Measurements from ENCODE around the gene TBL3.

The TBL3 gene

DNA sequence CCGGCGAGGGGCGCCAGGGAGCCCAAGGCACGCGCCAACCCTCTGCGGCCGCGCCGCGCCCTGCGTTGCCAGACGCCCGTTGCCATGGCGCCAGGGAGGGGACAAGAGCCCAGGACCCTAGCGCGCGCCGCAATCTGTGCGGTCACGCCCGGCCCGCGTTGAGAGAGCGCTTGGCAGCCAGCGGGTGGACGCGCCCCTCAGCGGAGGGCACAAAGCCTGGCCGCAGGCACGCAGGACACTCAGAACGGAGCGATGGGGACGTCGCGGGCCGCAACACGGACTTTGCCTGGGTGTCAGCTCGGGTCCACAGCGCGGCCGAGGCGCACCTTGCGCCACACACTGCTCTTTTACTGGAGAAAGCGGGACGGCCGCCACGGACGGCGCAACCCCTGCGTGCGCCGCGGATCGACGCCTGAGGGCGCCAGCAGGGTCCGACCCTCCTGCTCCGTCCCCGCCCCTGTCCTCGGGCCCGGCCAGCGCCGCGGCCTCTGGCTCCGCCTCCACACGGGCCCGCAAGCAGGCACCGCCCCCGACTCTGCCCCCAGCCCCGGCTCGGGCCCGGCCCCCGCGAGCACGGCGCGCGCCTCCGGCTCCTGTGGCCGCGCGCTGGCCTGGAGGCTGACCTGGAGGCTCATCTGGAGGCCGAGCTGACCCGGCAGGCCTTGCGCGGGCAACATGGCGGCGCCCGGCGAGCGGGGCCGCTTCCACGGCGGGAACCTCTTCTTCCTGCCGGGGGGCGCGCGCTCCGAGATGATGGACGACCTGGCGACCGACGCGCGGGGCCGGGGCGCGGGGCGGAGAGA lies 11.9 kb downstream of the TBL3 start, which contains the start of gene GFER:
Gene GFER (plus strand): TSS at position 650 of the 803 bp plus-strand sequence. CDS start 26 bp downstream, at position 676.
- peak; percentile 41 for DNase-seq

DNA sequence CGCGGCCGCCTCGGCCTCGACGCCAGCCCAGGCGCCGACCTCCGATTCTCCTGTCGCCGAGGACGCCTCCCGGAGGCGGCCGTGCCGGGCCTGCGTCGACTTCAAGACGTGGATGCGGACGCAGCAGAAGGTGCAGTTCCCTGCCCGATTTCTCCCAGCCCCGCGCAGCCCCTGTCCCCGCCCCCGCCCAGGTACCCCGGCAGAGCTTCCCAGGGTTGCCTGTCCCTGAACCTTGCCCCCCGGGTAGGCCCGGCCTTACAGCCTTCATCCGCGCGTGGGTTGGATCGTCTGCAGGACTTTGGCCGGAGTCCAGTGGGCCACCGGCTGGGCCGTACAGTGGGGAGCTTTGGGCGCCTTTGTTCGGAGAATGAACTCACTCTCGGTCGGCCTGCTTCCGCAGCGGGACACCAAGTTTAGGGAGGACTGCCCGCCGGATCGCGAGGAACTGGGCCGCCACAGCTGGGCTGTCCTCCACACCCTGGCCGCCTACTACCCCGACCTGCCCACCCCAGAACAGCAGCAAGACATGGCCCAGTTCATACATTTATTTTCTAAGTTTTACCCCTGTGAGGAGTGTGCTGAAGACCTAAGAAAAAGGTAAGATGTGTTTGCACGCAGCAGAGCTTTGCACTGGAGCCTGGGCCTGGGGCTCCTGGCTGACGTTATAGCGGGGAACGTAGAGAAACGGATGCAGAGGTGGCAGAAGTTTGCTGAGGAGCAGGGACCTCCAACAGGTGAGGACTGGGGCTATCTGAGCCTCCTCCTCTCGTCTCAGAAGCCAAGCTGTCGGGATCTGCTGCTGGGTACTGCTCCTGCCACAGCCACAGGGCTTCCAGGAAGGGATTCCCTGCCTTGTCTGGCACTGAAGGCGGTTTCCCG lies 12.7 kb downstream of the TBL3 start:
- DNase-seq = no peak

DNA sequence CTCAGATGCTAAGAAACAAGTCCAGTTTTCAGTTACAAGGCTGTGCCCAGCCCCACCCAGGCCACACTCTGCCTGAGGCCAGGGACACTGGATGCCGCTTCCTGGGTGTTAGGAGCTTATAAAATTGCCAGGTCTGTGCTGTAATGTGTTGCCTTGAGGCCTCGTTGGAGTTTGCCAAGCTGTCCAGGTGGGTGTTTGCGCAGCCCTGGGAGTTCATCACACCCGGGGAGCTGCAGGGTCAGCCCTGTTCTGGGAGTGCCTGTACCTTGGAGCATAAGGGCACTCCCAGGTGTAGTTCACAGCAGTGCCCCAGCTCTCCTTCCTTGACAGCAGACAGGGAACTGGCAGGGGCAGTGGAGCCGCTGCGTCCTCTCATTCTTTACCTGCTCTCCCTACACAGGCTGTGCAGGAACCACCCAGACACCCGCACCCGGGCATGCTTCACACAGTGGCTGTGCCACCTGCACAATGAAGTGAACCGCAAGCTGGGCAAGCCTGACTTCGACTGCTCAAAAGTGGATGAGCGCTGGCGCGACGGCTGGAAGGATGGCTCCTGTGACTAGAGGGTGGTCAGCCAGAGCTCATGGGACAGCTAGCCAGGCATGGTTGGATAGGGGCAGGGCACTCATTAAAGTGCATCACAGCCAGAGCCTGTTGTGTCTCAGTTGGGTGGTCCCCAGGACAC lies 13.8 kb downstream of the TBL3 start:
- DNase-seq = no peak

DNA sequence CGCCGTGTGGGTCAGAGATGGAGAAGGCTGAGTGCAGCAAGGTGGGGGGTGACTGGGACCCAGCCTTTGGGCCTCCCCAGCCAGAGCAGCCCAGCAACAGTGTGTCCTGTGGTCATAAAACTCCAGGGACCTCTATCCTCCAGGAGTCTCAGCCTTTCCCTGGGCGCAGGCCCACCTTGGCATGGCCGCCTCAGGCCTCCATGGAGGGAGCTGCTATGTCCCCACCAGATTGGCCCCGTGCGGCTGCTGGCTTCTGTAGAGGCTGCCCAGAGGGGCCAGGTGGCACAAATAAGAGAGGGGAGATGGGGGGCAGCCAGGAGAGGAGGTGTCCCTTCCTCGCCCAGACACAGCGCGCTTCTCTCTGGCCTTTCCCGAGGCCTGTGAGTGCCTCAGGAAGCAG lies 15.3 kb downstream of the TBL3 start:
- DNase-seq = no peak

DNA sequence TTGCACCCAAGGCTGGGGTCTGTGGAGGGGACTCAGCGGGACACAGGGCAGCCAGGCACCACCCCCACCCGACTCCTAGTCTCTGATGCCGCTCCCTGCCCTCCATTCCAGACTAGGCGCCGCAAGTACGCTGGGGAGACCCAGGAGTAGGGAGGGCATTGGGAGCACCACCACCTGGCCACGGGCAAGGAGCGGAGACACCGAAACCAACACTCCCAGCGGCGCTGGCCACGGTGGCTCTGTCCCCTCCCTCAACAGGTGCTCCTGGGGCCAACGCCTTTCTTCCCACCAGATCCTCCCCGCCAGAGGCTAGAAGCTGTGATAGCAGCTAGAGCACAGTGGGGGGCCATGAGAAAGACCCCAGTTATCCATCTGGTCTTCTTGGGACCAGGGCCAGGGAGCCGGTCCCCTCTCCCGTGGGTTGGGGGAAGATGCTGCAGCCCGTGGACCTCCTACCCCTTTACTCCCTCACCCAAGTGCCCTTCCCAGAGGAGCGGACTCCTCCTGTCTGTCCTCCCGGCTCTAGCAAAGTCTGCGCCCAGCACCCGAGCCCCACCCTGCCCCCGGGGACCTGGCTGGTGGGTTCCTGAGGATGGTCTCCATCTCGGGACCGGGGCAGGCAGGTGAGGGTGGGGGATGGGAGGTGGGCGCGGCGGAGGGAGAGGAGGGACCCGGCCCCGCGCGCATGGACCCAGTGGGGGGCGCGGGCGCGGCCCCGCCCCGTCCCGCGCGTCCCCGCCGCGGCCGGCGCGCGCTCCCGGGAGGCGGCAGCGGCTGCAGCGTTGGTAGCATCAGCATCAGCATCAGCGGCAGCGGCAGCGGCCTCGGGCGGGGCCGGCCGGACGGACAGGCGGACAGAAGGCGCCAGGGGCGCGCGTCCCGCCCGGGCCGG lies 17.6 kb downstream of the TBL3 start, which contains the start of gene SYNGR3:
Gene SYNGR3 (plus strand): TSS at position 762 of the 892 bp plus-strand sequence. CDS start 133 bp downstream, outside the sequence.
- DNase-seq = no peak

DNA sequence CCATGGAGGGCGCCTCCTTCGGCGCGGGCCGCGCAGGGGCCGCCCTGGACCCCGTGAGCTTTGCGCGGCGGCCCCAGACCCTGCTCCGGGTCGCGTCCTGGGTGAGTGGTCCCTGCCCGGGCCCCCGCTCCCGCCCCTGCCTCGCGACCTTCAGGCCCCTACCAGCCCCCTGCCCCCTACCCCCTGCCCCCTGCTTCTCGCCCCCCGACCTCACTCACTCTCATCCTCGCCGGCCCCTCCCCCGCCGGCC lies 18.2 kb downstream of the TBL3 start:
- no peak for DNase-seq

DNA sequence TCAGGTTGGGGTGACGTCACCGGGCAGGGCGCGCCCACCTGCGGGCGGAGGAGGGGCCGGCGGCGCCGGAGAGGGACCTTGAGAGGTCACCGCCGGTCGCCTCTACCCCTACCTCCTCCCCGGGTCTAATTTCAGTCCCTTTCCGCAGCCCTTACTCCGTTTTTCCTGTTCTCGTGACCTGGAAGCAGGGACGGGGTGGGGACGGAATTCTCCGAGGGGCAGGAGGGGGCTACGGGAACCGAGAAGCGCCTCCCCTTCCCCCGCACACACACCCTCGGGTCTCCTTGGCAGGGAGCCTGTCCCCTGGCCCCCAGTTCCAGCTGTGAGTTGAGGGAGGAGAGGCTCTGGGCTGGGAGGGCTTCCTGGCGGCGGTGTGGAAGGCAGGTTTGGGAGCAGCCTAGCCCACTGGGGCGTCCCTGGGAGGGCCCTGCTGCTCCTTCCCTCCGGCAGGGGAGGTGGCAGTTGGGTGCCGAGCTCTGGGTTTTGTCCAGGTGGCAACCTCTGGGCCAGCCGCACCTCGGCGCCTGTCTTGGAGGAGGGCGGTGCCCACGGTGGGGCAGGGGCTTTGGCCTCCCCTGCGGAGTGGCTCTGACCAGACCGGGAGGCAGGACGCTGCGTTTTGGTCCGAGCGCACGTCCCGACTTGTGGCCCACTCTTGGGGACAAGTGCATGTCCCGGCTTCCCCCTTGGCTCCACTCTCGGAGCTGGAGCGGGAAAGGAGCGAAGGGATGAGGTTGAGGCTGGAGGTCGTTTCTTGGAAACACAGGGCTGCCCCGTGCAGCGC lies 18.7 kb downstream of the TBL3 start:
- DNase-seq = peak; percentile 22

DNA sequence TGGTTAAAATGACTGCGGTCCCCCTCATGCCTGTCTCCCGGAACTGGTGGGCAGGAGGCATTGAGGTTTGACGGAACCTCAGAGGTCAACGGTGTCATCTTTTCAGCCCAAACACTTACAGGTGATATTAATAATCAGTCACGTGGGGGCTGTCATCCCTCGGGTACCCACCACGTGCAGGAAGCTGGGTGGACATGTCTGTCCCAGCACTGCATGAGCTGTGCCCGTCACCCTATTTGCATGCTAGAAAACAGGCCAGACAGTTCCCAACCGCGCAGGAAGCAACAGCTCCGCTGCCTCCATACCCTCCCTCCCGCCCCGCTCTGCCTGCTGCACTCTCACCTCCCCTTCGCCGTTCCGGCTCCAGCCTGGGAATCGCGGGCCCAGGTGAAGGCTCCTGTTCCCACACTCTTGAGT lies 19.3 kb downstream of the TBL3 start:
- DNase-seq = peak; percentile 49

DNA sequence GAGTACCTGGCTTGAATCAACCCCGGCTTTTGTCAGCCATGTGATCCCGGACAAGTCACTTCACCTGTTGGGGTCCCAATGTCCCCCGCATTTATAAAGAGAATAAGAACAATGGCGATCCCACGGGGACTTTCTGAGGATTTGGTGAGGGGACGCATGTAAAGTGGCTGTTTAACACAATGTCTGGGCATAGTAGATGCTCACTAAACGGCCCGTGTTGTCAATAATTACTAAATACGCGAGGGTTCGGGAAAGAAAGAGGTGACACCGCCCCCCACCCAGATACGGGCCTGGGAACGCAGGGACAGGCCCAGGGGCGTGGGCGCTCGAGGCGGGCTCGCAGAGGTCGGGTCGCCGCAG lies 19.7 kb downstream of the TBL3 start:
- no peak for DNase-seq

DNA sequence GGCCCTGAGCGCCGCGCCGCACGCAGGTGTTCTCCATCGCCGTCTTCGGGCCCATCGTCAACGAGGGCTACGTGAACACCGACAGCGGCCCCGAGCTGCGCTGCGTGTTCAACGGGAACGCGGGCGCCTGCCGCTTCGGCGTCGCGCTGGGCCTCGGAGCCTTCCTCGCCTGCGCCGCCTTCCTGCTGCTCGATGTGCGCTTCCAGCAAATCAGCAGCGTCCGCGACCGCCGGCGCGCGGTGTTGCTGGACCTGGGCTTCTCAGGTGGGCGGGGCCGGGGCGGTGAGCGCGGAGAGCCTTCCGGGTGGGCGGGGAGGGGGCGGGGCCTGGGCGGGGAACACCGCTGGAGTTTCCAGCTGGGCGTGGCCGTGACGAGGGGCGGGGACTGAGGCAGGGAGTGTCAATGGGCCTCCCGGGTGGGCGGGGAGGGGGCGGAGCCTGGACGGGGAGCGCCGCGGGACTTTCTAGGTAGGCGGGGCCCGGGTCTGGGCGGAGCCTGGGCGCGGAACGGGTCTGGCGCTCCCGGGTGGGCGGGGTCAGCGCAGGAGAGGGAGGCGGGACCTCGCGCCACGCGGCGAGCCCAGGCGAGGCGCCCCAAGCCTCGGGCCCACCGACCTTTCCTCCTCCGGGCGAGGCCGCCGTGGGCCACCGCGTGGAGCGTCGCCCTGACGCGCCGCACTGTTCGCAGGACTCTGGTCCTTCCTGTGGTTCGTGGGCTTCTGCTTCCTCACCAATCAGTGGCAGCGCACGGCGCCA lies 20.3 kb downstream of the TBL3 start:
- DNase-seq = peak; percentile 100

DNA sequence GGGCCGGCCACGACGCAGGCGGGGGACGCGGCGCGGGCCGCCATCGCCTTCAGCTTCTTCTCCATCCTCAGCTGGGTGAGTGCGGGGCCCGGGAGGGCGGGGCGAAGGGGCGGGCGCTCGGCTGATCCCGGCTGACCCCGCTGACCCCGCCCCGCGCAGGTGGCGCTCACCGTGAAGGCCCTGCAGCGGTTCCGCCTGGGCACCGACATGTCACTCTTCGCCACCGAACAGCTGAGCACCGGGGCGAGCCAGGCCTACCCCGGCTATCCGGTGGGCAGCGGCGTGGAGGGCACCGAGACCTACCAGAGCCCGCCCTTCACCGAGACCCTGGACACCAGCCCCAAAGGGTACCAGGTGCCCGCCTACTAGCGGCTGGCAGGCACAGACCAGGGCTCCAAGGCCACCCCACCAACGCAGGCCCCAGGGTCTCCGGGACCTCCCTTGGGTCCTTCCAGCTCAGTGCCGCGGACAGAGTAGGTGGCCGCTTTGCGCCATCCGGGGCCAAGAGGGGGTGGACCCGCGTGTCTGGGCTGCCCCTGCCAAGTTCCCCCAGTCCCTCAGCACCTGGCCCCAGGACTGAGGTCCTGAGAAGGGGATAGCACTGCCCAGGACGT lies 21.0 kb downstream of the TBL3 start:
- peak; percentile 29 for DNase-seq

DNA sequence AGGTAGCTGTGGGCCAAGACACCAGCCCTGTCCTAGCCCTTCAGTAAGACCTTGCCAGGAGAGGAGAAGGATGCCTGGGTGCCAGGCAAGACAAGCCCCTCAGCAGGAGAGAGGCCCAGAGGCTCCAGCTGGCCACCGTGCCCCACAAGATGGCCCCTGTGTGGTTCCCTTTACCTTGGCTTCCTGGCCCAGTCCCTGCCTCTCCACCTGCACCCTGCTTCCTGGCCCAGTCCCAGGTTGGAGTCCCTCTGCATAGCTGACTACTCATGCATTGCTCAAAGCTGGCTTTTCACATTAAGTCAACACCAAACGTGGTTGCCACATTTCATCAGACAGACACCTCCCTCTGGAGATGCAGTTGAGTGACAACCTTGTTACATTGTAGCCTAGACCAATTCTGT lies 21.9 kb downstream of the TBL3 start:
- DNase-seq = no peak

DNA sequence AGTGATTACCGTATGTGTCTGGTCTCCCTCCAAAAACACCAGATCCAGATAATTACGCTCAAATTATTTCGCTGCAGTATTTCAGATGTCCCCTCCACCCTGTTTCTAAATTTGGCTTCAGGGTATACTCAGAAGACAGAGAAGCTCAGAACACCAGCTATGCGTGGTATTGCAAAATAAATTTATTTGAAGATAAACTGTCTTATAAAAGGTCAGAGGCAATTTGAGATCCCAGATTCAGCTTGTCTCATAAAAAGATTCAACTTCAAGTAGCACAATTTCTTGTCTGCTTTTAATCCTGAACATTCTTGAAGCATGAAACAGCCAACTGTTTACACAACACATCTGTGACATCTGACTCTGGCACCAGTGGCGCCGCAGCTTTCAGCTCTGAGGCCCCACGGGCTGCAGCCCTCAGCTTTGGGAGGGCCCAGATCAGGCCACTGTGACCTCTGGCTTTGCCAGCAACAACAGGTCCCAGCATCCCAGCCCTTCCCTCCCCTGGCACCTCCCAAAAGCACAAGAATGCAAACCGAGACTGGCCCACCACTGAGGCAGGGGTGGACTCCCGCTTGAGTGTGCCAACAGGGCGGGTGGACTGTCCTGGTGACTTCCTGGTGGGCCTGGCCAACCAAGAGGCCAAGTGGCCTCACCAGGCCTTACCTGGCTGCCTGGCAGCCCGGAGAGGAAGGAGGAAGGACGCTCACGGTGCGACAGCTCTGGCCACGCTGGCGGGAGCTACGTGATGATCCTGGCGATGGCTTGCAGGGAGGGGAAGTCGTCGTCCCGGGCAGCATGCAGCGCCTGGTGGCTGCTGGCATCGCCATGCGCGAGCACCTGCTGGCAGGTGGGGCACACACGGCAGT lies 25.9 kb downstream of the TBL3 start:
- no peak for DNase-seq

DNA sequence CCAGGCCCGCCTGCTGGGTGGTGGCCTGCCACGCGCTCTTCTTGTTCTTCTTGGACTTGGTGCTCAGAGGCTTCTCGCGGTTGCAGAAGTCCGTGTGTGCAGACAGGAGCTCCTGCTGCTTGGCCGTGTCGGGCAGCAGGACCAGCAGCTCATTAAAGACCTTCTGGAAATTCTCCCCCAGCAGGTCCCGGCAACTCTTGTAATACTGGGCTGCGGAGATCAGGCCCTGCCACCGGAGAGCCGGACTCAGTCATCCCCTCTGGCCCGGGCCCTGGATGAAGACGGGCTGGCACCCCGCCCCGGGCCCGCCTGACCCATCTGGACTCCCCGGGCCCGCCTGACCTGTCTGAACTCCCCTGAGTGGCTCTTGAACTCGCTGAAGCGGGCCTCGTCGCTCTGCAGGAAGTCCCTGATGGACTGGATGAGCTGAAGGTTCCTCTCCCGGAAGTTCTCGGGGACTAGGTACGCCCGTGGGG lies 26.5 kb downstream of the TBL3 start:
- DNase-seq = no peak

DNA sequence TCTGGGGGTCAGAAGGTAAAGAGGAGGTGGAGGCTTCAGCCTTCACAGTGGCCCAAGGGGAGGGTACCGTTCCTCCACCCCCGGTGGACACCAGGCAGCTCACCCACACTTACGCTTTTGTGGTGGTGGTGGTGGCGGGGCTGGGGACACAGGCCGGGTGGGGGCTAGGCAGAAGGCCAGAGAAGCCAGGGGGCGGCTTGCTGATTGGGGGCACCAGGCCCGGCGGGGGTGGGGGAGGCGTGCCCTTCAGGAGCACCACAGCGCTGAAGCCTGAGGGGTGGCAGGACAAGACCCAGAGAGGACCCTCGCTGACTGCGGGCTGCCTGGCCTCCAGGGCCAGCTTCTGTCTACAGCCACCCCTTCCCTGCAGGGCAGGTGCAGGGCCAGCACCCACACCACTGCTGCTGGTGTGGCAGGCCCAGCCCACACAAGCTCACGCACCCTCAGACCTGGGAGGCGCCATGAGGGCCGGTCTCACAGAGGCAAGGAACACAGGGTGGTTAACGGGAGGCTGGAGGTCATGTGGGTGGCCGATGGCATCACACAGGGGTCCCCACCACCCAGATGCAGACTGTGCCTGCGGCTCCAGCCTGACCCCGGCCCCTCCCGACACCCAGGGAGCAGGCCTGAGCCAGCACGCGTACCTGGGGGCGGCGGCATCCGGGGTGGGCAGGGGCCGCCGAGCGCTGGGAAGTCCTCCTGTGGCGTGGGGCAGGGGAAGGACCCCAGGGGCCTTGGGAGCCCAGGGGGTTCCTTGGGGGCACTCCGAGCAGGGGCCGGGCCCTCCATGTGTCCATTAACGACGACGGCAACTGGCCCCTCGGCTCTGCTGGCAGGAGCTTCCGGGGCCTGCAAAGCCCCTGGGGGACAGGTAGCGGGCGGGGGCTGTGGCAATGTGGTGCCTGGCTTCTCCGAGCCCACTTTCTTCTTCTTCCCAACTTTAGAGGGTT lies 27.3 kb downstream of the TBL3 start:
- DNase-seq = no peak

DNA sequence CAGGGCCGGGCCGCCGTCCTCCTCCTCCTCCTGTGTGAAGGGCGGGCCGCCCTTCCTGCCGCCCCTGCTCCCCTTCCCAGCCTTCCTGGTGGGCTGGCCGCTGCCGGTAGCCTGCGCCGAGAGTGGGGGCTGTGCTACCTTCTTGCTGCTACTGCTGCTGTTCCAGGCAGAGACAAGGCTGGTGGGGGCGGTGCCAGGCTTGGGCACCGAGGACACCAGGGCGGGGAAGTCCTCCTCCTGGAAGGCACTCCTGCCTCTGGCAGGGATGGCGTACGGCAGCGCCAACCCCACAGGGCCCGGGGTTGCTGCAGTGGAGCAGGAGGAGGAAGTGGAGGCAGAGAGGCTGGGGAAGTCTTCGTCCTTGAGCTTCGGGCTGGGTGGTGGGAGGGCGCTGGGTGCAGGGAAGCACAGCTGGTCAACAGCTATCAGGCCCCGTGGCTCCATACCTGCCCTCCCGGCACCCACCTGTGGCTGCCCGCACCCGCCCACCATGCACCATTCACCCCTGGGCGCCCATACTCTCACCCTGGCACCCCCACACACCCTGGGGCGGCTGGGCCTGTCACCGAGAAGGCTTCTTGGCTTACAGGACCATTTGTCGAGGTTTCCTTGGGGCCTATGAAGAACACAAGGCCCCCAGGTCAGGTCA lies 28.1 kb downstream of the TBL3 start:
- no peak for DNase-seq

DNA sequence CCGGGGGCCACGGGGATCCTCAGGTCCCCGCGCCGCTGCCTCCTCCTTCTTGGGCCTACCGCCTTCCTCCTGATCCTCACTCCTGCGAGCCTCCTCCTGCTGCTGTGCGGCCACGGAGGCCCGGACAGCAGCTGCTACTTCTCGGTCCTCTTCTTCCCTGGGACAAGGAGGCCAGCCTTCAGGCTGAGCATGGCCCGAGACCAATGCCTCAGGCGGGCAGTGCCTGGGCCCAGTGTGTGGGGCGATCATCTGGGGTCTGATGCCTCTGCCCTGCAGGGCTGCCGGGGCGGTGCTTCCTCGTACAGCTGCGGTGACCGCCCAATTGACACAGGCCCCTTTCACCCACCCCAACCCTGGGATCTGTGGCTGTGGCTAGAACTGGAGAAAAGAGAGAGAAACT lies 29.2 kb downstream of the TBL3 start:
- no peak for DNase-seq

Data from T-helper 9 cell (primary cell).